SU-DHL-6 (cell line): ENCODE measurements around the gene ZMYND8.

Experiments
- H2AFZ ChIP-seq: fragments of 200-600 bp; sonication (generic); 2 replicates; pipeline ENCODE4 v1.6.1; 2014; ENCODE audit warnings: low read depth, mild to moderate bottlenecking, moderate library complexity, mixed read lengths, antibody characterized with exemption, low read length; ENCODE audit not compliant: severe bottlenecking
- H3F3A ChIP-seq: fragments of 200-600 bp; shearing (Covaris generic); 2 replicates; pipeline ENCODE4 v1.6.0; 2016; ENCODE audit warnings: antibody characterized with exemption, mild to moderate bottlenecking; ENCODE audit not compliant: insufficient read depth
- H3K27ac ChIP-seq: fragments of 200-600 bp; sonication (generic); 2 replicates; pipeline ENCODE4 v1.5.1; 2016; ENCODE audit warnings: low read depth, mild to moderate bottlenecking, low read length, moderate library complexity, mixed read lengths
- H3K27me3 ChIP-seq: fragments of 200-600 bp; sonication (generic), shearing (Covaris generic); 2 replicates; pipeline ENCODE4 v1.6.0; 2014; ENCODE audit warnings: mild to moderate bottlenecking, low read length
- H3K36me3 ChIP-seq: fragments of 200-600 bp; sonication (generic); 2 replicates; pipeline ENCODE4 v1.6.1; 2014; ENCODE audit warnings: mild to moderate bottlenecking, low read length, mixed read lengths
- H3K4me2 ChIP-seq: fragments of 300-600, 200-600 bp; shearing (Covaris generic), sonication (generic); 2 replicates; pipeline ENCODE4 v1.6.0; 2014; ENCODE audit warnings: low read length, low read depth, mild to moderate bottlenecking; ENCODE audit not compliant: poor library complexity, severe bottlenecking
- H3K4me3 ChIP-seq: fragments of 200-600 bp; sonication (generic); 2 replicates; pipeline ENCODE4 v1.5.1; 2014; ENCODE audit warnings: antibody characterized with exemption, low read length, mild to moderate bottlenecking, mixed read lengths; ENCODE audit not compliant: insufficient read depth, poor library complexity, severe bottlenecking
- H3K79me2 ChIP-seq: fragments of 200-600 bp; sonication (generic); 2 replicates; pipeline ENCODE4 v1.6.1; 2014; ENCODE audit warnings: mild to moderate bottlenecking, low read length, moderate library complexity; ENCODE audit not compliant: insufficient read depth
- H3K9ac ChIP-seq: fragments of 200-600 bp; sonication (generic); 2 replicates; pipeline ENCODE4 v1.7.0; 2014; ENCODE audit warnings: mild to moderate bottlenecking, low read length
- H3K9me2 ChIP-seq: fragments of 200-600 bp; sonication (generic); replicated peaks from 2 replicates; pipeline ENCODE4 v1.6.1; 2014; ENCODE audit warnings: low read length; ENCODE audit not compliant: insufficient read depth
- H3K9me3 ChIP-seq: fragments of 200-600 bp; sonication (generic); 2 replicates; pipeline ENCODE4 v1.6.1; 2014; ENCODE audit warnings: low read length, mixed read lengths; ENCODE audit not compliant: insufficient read depth
- H4K20me1 ChIP-seq: fragments of 200-600 bp; sonication (generic); 2 replicates; pipeline ENCODE4 v1.6.1; 2014; ENCODE audit warnings: low read depth, mild to moderate bottlenecking, antibody characterized with exemption, low read length, moderate library complexity, mixed read lengths
- EZH2phosphoT487 ChIP-seq: fragments of 200-600 bp; sonication (generic), shearing (Covaris generic); conservative IDR thresholded peaks from 2 replicates; pipeline ENCODE4 v1.6.1; 2018; ENCODE audit warnings: mild to moderate bottlenecking, antibody characterized with exemption, low read length, moderate library complexity, mixed read lengths
- TF ChIP-seq, protein P1 (sequence below): fragments of 200-600 bp; sonication (generic); IDR thresholded peaks from one replicate; pipeline ENCODE4 v1.5.1; 2017; ENCODE audit warnings: antibody characterized with exemption, mild to moderate bottlenecking, low read length, moderate library complexity; ENCODE audit not compliant: insufficient read depth, poor library complexity, severe bottlenecking

The ZMYND8 gene

DNA sequence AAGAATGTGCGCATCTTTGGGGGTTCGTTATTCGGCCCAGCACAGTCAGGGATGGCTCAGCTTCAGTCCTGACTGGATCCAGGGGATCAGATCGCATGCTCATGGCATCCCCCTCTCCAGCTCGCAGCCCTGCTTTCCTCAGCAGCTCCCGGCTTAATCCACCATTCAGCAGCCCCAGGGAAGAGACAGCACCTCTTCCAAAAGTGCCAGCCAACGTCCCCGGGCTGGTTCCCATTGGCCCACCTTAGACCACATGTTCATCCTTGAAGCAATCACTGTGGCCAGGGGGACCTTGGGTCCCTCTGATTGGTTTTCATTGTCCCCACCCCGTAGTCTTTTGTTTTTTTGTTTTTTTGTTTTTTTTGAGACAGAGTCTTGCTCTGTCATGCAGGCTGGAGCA, 188.7 kb downstream of the ZMYND8 start:
- Histone ChIP-seq H3K9me2 (no peaks in the 10 kb centered on the region), H3K79me2 (no peaks in the 10 kb centered on the region), H2AFZ (no peak overlapping the region), H3K4me2 (no peak overlapping the region), H3K9ac (no peak overlapping the region), H4K20me1 (no peaks in the 10 kb centered on the region), H3K27ac (no peak overlapping the region), H3K4me3 (no peak overlapping the region), H3F3A (no peaks in the 10 kb centered on the region), H3K9me3 (no peaks in the 10 kb centered on the region), H3K36me3 (no peaks in the 10 kb centered on the region), H3K27me3 (no peaks in the 10 kb centered on the region)
- TF ChIP-seq EZH2phosphoT487, result no peak
- TF ChIP-seq, protein P1, sequence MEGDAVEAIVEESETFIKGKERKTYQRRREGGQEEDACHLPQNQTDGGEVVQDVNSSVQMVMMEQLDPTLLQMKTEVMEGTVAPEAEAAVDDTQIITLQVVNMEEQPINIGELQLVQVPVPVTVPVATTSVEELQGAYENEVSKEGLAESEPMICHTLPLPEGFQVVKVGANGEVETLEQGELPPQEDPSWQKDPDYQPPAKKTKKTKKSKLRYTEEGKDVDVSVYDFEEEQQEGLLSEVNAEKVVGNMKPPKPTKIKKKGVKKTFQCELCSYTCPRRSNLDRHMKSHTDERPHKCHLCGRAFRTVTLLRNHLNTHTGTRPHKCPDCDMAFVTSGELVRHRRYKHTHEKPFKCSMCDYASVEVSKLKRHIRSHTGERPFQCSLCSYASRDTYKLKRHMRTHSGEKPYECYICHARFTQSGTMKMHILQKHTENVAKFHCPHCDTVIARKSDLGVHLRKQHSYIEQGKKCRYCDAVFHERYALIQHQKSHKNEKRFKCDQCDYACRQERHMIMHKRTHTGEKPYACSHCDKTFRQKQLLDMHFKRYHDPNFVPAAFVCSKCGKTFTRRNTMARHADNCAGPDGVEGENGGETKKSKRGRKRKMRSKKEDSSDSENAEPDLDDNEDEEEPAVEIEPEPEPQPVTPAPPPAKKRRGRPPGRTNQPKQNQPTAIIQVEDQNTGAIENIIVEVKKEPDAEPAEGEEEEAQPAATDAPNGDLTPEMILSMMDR, result no peak

DNA sequence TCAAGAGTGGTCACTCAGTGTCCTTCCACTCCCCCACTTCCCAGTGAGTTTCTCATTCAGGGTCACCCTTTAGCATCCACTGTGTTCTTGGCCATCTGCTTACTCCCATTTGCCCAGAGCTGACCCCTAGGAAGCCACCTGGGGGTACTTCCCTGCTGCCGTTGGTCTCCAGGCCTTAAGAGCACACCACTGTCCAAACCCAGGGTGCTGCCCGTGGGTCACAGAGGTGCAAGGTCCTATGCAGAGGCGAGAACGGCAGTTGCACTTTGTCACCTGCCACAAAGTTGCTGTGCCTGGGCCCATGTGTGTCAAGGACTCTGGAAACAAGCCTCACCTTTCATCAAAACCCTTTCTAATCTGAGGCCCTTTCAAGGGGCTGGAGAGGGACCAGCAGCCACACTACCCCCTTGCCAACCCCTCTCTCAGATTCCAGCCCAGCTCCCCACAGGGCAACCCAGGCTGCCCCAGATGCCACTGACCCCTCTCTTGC, 191.1 kb downstream of the ZMYND8 start:
- Histone ChIP-seq H3K9me2 (no peaks in the 10 kb centered on the region), H3F3A (no peaks in the 10 kb centered on the region), H3K27me3 (no peaks in the 10 kb centered on the region), H3K4me3 (no peak overlapping the region), H3K4me2 (no peak overlapping the region), H3K27ac (no peak overlapping the region), H3K36me3 (no peaks in the 10 kb centered on the region), H3K9ac (no peak overlapping the region), H2AFZ (no peak overlapping the region), H3K79me2 (no peaks in the 10 kb centered on the region), H3K9me3 (no peaks in the 10 kb centered on the region), H4K20me1 (no peaks in the 10 kb centered on the region)
- TF ChIP-seq, protein P1, result no peak
- TF ChIP-seq EZH2phosphoT487, result no peak

DNA sequence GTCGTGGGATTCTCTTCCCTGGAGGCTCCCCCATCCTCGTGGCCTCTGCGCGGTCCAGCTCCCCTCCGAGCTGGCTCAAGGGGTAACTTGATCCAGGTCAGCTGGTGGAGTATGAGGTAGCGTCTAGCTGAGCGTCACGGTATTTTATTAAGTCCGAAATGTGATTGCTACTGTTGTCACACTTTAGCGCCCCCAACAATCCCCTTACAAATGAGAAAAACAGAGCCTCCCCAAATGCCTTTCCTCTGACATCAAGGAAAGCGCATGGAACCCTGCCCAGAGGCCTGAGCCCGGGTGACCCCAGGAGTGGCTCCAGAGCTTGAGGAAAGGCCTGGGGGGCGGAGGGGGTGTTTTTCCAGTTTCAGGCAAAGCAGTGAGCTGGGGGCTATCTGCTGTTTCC, 192.4 kb downstream of the ZMYND8 start:
- no peak overlapping the region for H3K4me3 ChIP-seq
- no peaks in the 10 kb centered on the region for H3K36me3 ChIP-seq
- H3K9me2 ChIP-seq, result no peaks in the 10 kb centered on the region
- H3K27ac ChIP-seq, result no peak overlapping the region
- no peaks in the 10 kb centered on the region for H4K20me1 ChIP-seq
- no peak for TF ChIP-seq EZH2phosphoT487
- TF ChIP-seq, protein P1, result no peak
- H3K9ac ChIP-seq, result no peak overlapping the region
- H3K9me3 ChIP-seq, result no peaks in the 10 kb centered on the region
- no peaks in the 10 kb centered on the region for H3F3A ChIP-seq
- H3K4me2 ChIP-seq, result no peak overlapping the region
- no peaks in the 10 kb centered on the region for H3K27me3 ChIP-seq
- no peak overlapping the region for H2AFZ ChIP-seq
- no peaks in the 10 kb centered on the region for H3K79me2 ChIP-seq
